ENCODE measurements around the gene MED12L. TPM values are rescaled to one million over a fixed set of nuclear protein-coding genes. Genes with fewer than 3 reads are reported as not detected.

Gene MED12L
- total and polyA plus RNA-seq, 7 donors: 0.16 to 0.71 (median 0.28) TPM; not detected in 2

DNA sequence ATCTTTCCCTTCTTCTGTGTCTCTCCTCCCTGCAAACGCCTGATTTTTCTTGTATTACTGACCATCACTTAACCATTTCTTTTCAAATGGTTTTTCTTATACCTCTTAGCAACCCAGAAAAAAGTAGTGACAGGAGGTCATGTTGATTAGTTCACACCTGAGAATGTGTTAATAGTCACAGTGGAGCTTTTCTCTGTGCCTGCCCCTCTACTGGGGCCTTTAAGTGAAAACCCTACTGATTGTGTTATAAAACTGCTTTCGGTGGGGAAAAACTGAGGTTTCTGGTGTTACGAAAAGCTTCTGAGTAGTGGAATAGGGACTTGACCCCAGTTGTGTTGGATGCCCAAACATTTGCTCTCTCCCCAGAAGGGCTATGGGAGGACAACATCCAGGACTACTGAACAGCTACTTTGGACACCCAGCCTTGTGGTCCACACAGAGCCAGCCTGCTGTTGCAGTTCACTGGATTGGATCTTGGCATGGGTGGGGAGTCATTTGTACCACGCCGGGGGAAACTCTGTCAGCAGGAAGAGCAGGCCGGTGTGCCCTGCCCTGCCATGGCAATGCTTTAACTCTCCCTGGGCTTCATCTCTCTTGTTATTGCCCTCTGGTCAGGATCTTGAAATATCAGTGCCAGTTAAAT is 220.8 kb downstream of the MED12L start:
- Histone ChIP-seq H3K27me3 (no peaks in the 10 kb centered on the region), H3K4me3 (no peak overlapping the region), H3K36me3 (no peaks in the 10 kb centered on the region), H3K4me1 (peaks cover 0 to 11% (median 4%) of the 10 kb centered on the region in 4 donors), H3K9me3 (no peaks in the 10 kb centered on the region), H3K27ac (no peak overlapping the region)
- DNase-seq: no peak
- TF ChIP-seq, protein P1, sequence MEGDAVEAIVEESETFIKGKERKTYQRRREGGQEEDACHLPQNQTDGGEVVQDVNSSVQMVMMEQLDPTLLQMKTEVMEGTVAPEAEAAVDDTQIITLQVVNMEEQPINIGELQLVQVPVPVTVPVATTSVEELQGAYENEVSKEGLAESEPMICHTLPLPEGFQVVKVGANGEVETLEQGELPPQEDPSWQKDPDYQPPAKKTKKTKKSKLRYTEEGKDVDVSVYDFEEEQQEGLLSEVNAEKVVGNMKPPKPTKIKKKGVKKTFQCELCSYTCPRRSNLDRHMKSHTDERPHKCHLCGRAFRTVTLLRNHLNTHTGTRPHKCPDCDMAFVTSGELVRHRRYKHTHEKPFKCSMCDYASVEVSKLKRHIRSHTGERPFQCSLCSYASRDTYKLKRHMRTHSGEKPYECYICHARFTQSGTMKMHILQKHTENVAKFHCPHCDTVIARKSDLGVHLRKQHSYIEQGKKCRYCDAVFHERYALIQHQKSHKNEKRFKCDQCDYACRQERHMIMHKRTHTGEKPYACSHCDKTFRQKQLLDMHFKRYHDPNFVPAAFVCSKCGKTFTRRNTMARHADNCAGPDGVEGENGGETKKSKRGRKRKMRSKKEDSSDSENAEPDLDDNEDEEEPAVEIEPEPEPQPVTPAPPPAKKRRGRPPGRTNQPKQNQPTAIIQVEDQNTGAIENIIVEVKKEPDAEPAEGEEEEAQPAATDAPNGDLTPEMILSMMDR (IDR thresholded peaks at IDR 0.05): no peak
- TF ChIP-seq POLR2A (IDR thresholded peaks at IDR 0.05) (no peak), EP300 (IDR thresholded peaks at IDR 0.05) (no peak), POLR2AphosphoS5 (IDR thresholded peaks at IDR 0.05) (no peak)
- intact Hi-C loops (cut with DNase I): no loop called here
- 93 to 94% methylated on average over 6 of the region's 6 CpGs for WGBS, 2 donors

DNA sequence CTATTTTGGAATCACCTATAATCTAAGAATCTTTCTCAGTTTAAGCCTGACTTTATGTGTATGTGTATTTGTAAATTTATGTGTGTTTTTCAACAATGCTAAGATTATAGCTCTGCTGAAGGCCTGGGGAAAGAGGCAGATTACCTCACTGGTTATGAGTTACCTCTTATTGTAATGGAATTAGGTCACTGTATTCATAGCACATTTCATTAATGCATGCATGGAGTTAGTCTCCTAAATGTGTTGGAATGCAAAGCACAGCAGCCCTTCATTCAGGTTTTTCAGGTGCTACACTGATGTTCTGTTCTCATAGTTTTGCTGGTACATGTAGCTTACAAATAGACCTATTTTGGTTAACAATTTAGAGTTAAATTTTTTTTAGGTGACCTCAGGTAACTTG is 221.7 kb downstream of the MED12L start:
- Histone ChIP-seq H3K36me3 (no peaks in the 10 kb centered on the region), H3K9me3 (no peaks in the 10 kb centered on the region), H3K4me1 (peaks cover 0 to 11% (median 4%) of the 10 kb centered on the region in 4 donors), H3K4me3 (no peak overlapping the region), H3K27me3 (no peaks in the 10 kb centered on the region), H3K27ac (no peak overlapping the region)
- intact Hi-C loops (cut with DNase I): no loop called here
- no peak for TF ChIP-seq POLR2A (IDR thresholded peaks at IDR 0.05)
- no peak for TF ChIP-seq POLR2AphosphoS5 (IDR thresholded peaks at IDR 0.05)
- TF ChIP-seq, protein P1 (IDR thresholded peaks at IDR 0.05): no peak
- no peak for TF ChIP-seq EP300 (IDR thresholded peaks at IDR 0.05)
- no peak for DNase-seq

DNA sequence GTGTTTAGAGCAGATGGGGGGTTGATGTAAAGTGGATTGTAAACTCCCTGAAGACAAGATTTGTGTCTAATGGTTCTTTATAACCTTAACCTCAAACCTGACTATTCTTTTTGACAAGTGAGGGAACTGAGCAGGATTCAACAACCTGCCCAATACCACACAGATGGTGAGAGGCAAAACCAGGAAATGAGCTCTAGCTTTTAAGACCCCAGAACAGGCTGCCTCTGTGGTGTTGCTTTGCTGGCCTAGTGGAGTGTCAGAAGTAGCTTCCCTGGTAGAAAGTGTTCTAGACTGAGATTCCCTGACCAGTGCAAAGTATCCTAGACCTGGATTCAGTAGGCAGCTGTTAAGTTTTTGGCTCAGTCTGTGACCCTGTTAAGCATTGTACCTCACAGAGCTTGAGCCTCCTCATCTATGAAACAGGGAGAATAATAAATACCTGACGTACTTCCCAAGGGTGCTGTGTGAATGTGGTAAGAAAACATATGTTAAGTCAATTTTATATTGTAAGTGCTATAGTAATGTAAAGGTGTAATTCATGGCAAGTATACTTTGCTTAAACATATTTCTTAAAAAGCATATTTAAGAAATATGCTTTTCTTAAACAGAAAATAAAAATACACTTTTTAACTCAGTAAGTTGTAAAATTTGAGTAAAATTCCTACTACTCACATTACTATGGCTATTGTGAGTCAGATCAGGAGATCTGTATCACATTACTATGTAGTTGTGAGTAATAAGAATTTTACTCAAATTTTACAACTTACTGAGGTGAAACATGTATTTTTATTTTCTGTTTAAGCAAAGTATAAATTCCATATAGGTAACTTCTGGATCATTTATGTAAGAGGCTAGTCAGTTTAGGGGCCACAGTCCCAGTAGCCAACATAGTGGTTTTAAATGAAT is 222.4 kb downstream of the MED12L start:
- intact Hi-C loops (cut with DNase I): no loop called here
- H3K4me3 ChIP-seq: no peak overlapping the region
- no peak for DNase-seq
- no peaks in the 10 kb centered on the region for H3K9me3 ChIP-seq
- TF ChIP-seq POLR2AphosphoS5 (IDR thresholded peaks at IDR 0.05) (no peak), EP300 (IDR thresholded peaks at IDR 0.05) (no peak), POLR2A (IDR thresholded peaks at IDR 0.05) (no peak)
- TF ChIP-seq, protein P1 (IDR thresholded peaks at IDR 0.05): no peak
- H3K36me3 ChIP-seq: no peaks in the 10 kb centered on the region
- 86 to 93% methylated on average over 1 of the region's 1 CpG for WGBS, 2 donors
- H3K27me3 ChIP-seq: no peaks in the 10 kb centered on the region
- peaks cover 0 to 11% (median 4%) of the 10 kb centered on the region in 4 donors for H3K4me1 ChIP-seq
- no peak overlapping the region for H3K27ac ChIP-seq

DNA sequence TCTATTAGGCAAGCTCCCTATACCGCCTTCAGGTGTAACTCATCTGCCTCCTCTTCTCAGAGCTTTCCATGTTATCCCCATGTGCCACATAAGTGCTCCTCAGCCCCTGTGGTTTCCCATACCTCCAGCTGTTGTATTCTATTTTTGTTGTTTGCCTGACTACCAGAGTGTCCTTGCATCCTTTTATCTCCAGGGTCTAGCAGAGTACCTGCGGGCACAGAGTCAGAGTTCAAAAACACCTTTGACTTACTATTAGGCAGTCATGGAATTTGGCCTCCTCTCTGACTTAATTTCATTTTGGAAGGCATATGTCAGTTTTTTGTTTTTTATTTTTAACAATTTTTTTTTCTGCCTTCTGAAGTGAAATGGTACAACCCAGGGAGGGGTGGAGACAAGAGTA is 224.1 kb downstream of the MED12L start:
- Histone ChIP-seq H3K9me3 (no peaks in the 10 kb centered on the region), H3K4me1 (peaks cover 0 to 9% (median 3%) of the 10 kb centered on the region in 4 donors), H3K27me3 (no peaks in the 10 kb centered on the region), H3K27ac (no peak overlapping the region), H3K36me3 (no peaks in the 10 kb centered on the region), H3K4me3 (no peak overlapping the region)
- intact Hi-C loops (cut with DNase I): no loop called here
- no peak for DNase-seq
- TF ChIP-seq, protein P1 (IDR thresholded peaks at IDR 0.05): no peak
- TF ChIP-seq EP300 (IDR thresholded peaks at IDR 0.05): no peak
- TF ChIP-seq POLR2AphosphoS5 (IDR thresholded peaks at IDR 0.05): no peak
- TF ChIP-seq POLR2A (IDR thresholded peaks at IDR 0.05): no peak
- 96 to 99% methylated on average over 2 of the region's 2 CpGs for WGBS, 2 donors
